Measurements from ENCODE around the gene NAA16.

- TF ChIP-seq CTCF (conservative IDR thresholded peaks at IDR 0.05; ENCODE audit: low read depth, low read length) (no peak), EZH2 (IDR thresholded peaks at IDR 0.05; ENCODE audit: borderline replicate concordance, low read depth, low read length, poor library complexity, severe bottlenecking) (no peak)
Measured at GRCh38 chr13:41311406-41312175, 524 bp downstream of the NAA16 start.
